SK-N-SH treated with all-trans-retinoic acid at 6 μM for 48 hours (cell line): ENCODE measurements around the gene NDUFB2.

Experiments
- ATAC-seq: fragments of 200-7000 bp; cut with Tn5 transposase; 3 replicates; pipeline ENCODE4 v1.9.1; 2020; ENCODE audit warnings: mild to moderate bottlenecking, moderate library complexity
- ARNTL ChIP-seq: fragments of 450-650 bp; formaldehyde crosslinking; IDR thresholded peaks from 2 replicates; pipeline ENCODE4 v1.5.0; 2020; ENCODE audit warnings: low read depth, mild to moderate bottlenecking, moderate library complexity, borderline replicate concordance
- BACH2 ChIP-seq: fragments of 250-450 bp; sonication (Bioruptor Pico); IDR thresholded peaks from 2 replicates; pipeline ENCODE4 v1.9.0; 2021; ENCODE audit warnings: mild to moderate bottlenecking, borderline replicate concordance
- CSDC2 ChIP-seq: fragments of 250-450 bp; sonication (Bioruptor Pico); IDR thresholded peaks from 2 replicates; pipeline ENCODE4 v1.5.0; 2020; ENCODE audit warnings: mild to moderate bottlenecking, moderate library complexity
- ESRRG ChIP-seq: fragments of 250-450 bp; sonication (Bioruptor Pico); IDR thresholded peaks from 2 replicates; pipeline ENCODE4 v1.6.1; 2021; ENCODE audit warnings: mild to moderate bottlenecking
- GLIS3 ChIP-seq: fragments of 250-450 bp; sonication (Bioruptor Pico); IDR thresholded peaks from 2 replicates; pipeline ENCODE4 v1.5.0; 2020; ENCODE audit warnings: mild to moderate bottlenecking, moderate library complexity
- ISL1 ChIP-seq: fragments of 250-450 bp; sonication (Bioruptor Pico); IDR thresholded peaks from 2 replicates; pipeline ENCODE4 v2.1.2; 2022; ENCODE audit warnings: mild to moderate bottlenecking, moderate library complexity
- PPARA ChIP-seq: fragments of 250-450 bp; sonication (Bioruptor Pico); IDR thresholded peaks from 2 replicates; pipeline ENCODE4 v1.5.0; 2020; ENCODE audit warnings: mild to moderate bottlenecking, borderline replicate concordance
- SNAI2 ChIP-seq: fragments of 250-450 bp; sonication (Bioruptor Pico); IDR thresholded peaks from 2 replicates; pipeline ENCODE4 v1.5.0; 2020; ENCODE audit warnings: mild to moderate bottlenecking, moderate library complexity
- TCF4 ChIP-seq: fragments of 250-450 bp; sonication (Bioruptor Pico); IDR thresholded peaks from 2 replicates; pipeline ENCODE4 v1.8.0; 2021; ENCODE audit warnings: mild to moderate bottlenecking, moderate library complexity, borderline replicate concordance
- TOX ChIP-seq: fragments of 250-450 bp; sonication (Bioruptor Pico); IDR thresholded peaks from 2 replicates; pipeline ENCODE4 v1.8.0; 2021; ENCODE audit warnings: mild to moderate bottlenecking, moderate library complexity, borderline replicate concordance
- ZC3H10 ChIP-seq: fragments of 250-450 bp; sonication (Bioruptor Pico); IDR thresholded peaks from 2 replicates; pipeline ENCODE4 v1.5.1; 2021; ENCODE audit warnings: mild to moderate bottlenecking, moderate library complexity
- ZFP30 ChIP-seq: fragments of 450-650 bp; formaldehyde crosslinking; IDR thresholded peaks from 2 replicates; pipeline ENCODE4 v1.5.0; 2022; ENCODE audit warnings: mild to moderate bottlenecking, moderate library complexity
- ZNF565 ChIP-seq: fragments of 450-650 bp; formaldehyde crosslinking; conservative IDR thresholded peaks from 2 replicates; pipeline ENCODE4 v1.5.0; 2020; ENCODE audit warnings: low read depth, mild to moderate bottlenecking, moderate library complexity
- ZNF70 ChIP-seq: fragments of 450-650 bp; formaldehyde crosslinking; IDR thresholded peaks from 2 replicates; pipeline ENCODE4 v1.5.0; 2020; ENCODE audit warnings: mild to moderate bottlenecking, moderate library complexity
- ZNF8 ChIP-seq: fragments of 450-650 bp; formaldehyde crosslinking; IDR thresholded peaks from 2 replicates; pipeline ENCODE4 v1.5.0; 2020; ENCODE audit warnings: mild to moderate bottlenecking, moderate library complexity
- TF ChIP-seq, protein P1 (sequence below): fragments of 250-450 bp; sonication (Bioruptor Pico); IDR thresholded peaks from 2 replicates; pipeline ENCODE4 v1.5.1; 2021; ENCODE audit warnings: mild to moderate bottlenecking, moderate library complexity
- TF ChIP-seq, protein P2 (sequence below): fragments of 250-450 bp; sonication (Bioruptor Pico); IDR thresholded peaks from 2 replicates; pipeline ENCODE4 v1.5.1; 2020; ENCODE audit warnings: low read depth, mild to moderate bottlenecking, moderate library complexity
- TF ChIP-seq, protein P3 (sequence below): fragments of 250-450 bp; sonication (Bioruptor Pico); IDR thresholded peaks from 2 replicates; pipeline ENCODE4 v1.8.0; 2021; ENCODE audit warnings: low read depth, mild to moderate bottlenecking, moderate library complexity, borderline replicate concordance
- TF ChIP-seq, protein P4 (sequence below): fragments of 250-450 bp; sonication (Bioruptor Pico); IDR thresholded peaks from 2 replicates; pipeline ENCODE4 v1.8.0; 2020; ENCODE audit warnings: mild to moderate bottlenecking, moderate library complexity, borderline replicate concordance

Gene NDUFB2

DNA sequence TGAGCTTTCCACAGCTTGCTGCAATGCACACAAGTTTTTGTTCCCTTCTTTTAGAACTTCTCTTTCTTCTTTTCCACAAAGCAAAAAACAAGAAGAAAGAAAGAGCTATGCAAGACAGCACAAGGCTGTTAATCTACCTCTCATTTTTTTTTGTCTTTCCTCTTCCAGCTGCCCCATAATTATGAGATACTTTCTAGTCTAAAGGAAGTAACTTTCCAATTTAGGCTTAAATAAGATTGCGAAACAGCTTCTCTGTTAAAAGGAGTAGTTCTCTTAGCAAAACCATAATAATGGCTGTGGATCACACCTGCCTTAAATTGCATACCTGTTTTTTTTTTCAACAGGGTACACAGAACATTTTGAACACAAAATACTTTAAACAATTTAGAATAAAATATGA is 56.0 kb downstream of the NDUFB2 start:
- no peak for ATAC-seq
- TF ChIP-seq ZC3H10 (CRISPR knock-in tag) (no peak), TCF4 (no peak), ARNTL (no peak), GLIS3 (no peak), BACH2 (CRISPR knock-in tag) (no peak), ISL1 (no peak), SNAI2 (CRISPR knock-in tag) (no peak), ZNF8 (CRISPR knock-in tag) (no peak), ZFP30 (CRISPR knock-in tag) (no peak), ZNF70 (no peak), TOX (CRISPR knock-in tag) (no peak), PPARA (CRISPR knock-in tag) (no peak), ESRRG (no peak), CSDC2 (CRISPR knock-in tag) (no peak), ZNF565 (no peak)
- TF ChIP-seq, protein P1, sequence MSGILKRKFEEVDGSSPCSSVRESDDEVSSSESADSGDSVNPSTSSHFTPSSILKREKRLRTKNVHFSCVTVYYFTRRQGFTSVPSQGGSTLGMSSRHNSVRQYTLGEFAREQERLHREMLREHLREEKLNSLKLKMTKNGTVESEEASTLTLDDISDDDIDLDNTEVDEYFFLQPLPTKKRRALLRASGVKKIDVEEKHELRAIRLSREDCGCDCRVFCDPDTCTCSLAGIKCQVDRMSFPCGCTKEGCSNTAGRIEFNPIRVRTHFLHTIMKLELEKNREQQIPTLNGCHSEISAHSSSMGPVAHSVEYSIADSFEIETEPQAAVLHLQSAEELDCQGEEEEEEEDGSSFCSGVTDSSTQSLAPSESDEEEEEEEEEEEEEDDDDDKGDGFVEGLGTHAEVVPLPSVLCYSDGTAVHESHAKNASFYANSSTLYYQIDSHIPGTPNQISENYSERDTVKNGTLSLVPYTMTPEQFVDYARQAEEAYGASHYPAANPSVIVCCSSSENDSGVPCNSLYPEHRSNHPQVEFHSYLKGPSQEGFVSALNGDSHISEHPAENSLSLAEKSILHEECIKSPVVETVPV (CRISPR knock-in tag): no peak
- TF ChIP-seq, protein P2, sequence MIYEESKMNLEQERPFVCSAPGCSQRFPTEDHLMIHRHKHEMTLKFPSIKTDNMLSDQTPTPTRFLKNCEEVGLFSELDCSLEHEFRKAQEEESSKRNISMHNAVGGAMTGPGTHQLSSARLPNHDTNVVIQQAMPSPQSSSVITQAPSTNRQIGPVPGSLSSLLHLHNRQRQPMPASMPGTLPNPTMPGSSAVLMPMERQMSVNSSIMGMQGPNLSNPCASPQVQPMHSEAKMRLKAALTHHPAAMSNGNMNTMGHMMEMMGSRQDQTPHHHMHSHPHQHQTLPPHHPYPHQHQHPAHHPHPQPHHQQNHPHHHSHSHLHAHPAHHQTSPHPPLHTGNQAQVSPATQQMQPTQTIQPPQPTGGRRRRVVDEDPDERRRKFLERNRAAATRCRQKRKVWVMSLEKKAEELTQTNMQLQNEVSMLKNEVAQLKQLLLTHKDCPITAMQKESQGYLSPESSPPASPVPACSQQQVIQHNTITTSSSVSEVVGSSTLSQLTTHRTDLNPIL (CRISPR knock-in tag): no peak
- TF ChIP-seq, protein P3, sequence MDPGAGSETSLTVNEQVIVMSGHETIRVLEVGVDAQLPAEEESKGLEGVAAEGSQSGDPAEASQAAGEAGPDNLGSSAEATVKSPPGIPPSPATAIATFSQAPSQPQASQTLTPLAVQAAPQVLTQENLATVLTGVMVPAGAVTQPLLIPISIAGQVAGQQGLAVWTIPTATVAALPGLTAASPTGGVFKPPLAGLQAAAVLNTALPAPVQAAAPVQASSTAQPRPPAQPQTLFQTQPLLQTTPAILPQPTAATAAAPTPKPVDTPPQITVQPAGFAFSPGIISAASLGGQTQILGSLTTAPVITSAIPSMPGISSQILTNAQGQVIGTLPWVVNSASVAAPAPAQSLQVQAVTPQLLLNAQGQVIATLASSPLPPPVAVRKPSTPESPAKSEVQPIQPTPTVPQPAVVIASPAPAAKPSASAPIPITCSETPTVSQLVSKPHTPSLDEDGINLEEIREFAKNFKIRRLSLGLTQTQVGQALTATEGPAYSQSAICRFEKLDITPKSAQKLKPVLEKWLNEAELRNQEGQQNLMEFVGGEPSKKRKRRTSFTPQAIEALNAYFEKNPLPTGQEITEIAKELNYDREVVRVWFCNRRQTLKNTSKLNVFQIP: no peak
- TF ChIP-seq, protein P4, sequence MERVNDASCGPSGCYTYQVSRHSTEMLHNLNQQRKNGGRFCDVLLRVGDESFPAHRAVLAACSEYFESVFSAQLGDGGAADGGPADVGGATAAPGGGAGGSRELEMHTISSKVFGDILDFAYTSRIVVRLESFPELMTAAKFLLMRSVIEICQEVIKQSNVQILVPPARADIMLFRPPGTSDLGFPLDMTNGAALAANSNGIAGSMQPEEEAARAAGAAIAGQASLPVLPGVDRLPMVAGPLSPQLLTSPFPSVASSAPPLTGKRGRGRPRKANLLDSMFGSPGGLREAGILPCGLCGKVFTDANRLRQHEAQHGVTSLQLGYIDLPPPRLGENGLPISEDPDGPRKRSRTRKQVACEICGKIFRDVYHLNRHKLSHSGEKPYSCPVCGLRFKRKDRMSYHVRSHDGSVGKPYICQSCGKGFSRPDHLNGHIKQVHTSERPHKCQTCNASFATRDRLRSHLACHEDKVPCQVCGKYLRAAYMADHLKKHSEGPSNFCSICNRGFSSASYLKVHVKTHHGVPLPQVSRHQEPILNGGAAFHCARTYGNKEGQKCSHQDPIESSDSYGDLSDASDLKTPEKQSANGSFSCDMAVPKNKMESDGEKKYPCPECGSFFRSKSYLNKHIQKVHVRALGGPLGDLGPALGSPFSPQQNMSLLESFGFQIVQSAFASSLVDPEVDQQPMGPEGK (CRISPR knock-in tag): no peak
- TF ChIP-seq, all 23 proteins: peak for 0

DNA sequence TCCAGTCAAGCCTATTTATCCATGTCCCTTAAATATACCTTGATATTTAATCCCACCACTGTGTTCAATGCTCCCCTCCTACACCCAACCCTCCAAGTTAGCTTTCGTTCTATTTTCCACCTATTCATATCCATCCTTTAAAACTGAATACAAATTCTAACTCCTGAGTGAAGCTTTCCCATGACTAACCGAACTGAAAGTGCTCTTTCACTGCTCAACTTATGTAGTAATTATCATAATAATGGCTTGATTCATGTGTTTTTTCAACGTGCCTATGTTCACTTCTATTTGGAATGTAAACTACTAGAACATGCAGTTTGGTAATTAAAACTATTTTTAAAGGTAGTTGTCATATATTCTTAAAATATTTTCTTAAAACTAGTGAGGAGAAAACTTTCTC is 58.0 kb downstream of the NDUFB2 start:
- ATAC-seq: no peak
- TF ChIP-seq, protein P1 (CRISPR knock-in tag): no peak
- TF ChIP-seq, protein P3: no peak
- no peak for TF ChIP-seq SNAI2 (CRISPR knock-in tag)
